AG09319 (cell line): ENCODE data around the gene DISP3.

ENCODE experiments used
- DNase-seq: peaks from one replicate; pipeline ENCODE4 v3.0.0-alpha.2; 2010; ENCODE audit warnings: low read depth; ENCODE audit errors: extremely low read depth
- CTCF ChIP-seq: IDR thresholded peaks from 2 replicates; pipeline ENCODE4 v1.5.1; 2011; ENCODE audit warnings: low read depth, mild to moderate bottlenecking, inconsistent platforms, low read length, moderate library complexity

The DISP3 gene

GRCh38 chr1:11581445-11581991 lies 102.6 kb downstream of the DISP3 start:
- DNase-seq = no peak
- no peak for TF ChIP-seq CTCF

GRCh38 chr1:11585389-11585788 lies 106.4 kb downstream of the DISP3 start:
- DNase-seq = no peak
- TF ChIP-seq CTCF = no peak
